M059J (cell line): ENCODE results near the gene GATA6. TPM values are rescaled to one million over a fixed set of nuclear protein-coding genes. Genes with fewer than 3 reads are reported as not detected.

Experiments used
- DNase-seq: peaks from one replicate; pipeline ENCODE4 v3.0.0-alpha.2; 2012; ENCODE audit warnings: low read depth
- total RNA-seq: library from RNA; depleted of rRNA; stranded (reverse); fragments of >200 nt; shearing (Covaris generic); gene quantifications from 2 replicates; pipeline ENCODE4 v1.2.3, GENCODE V29; 2014; rRNA removed

GATA6 gene
- total RNA-seq: 4.1 and 4.6 TPM in 2 replicates

GRCh38 chr18:22169011-22169888 is at the start of gene GATA6:
TSS of gene GATA6 (plus strand) at chr18:22169589. CDS start at chr18:22171145, 1,556 bp downstream.
- DNase-seq: peak; percentile 84

DNA sequence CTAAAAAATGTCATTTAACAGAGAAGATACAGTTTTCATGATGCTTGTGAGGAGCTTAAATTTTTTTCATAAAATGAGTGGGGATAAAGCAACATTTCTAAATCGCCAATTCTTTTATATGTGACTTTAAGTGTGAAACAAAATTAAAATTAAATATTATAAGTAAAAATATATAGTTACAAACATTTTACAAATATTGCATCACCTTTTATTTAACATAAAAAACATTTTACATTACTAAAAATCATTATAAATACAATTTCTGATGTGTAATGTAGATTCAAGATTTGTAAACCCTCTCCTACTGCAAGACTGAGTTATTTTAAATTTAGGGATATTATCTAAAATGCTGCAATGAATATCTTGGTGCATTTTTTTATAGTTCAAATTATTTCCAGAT is 44.4 kb upstream of the GATA6 start:
- DNase-seq: no peak

DNA sequence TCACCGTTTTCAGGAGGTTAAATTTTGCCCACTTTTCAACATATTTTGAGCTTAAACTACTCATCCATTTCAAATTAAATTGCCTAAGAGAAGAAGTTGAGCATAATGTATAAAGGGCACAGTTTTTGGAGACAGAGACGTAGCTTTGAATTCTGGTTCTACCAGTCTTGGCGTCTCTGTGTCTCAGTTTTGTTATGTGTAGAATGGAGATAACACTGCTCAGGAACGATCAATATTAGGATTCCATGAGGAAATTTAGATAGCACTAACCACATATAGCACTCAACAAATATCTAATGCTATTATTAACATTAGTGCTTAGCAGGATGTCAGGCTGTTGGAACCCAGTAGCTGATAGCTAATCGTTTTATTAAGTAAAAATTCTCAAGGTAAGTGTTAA is 40.4 kb upstream of the GATA6 start:
- no peak for DNase-seq

DNA sequence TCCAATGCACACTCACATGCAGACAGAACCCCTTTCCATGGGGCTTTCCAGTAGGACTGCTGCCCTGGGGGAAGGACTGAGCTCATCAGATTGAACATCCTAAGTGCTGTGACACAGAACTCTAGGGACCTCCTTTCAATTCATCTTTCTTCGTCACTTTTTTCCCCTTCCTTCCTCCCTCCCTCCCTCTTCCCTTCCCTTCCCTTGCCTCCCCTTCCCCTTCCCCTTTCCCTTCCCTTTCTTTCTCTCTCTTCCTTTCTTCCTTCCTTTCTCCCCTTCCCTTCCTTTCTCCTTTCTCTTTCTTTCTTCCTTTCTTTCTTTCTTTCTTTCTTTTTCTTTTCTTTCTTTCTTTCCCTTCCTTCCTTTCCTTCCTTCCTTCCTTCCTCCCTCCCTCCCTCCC is 39.6 kb upstream of the GATA6 start:
- no peak for DNase-seq

DNA sequence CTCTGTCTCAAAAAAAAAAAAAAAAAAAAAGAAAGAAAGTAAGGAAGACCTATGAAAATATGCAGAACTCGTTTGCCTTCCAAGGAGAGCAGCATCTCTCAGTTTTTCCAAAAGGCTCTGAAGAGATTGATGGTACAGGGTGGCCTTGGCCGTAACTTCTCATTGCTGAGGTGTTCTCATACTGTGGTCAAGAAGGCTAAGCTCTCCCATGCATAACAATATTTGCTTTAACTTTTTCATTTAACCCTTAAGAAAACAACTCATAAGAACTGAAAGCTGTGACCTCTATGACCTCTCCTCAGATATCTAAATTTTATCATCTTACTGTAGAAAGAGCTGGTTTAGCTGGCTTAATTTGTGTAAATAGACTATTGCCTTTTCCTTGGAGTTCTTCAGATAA is 37.1 kb upstream of the GATA6 start:
- DNase-seq: no peak

GRCh38 chr18:22132763-22133162 is 36.6 kb upstream of the GATA6 start:
- peak; percentile 18 for DNase-seq

GRCh38 chr18:22136395-22136794 is 33.0 kb upstream of the GATA6 start:
- peak; percentile 54 for DNase-seq

GRCh38 chr18:22141211-22141610 is 28.2 kb upstream of the GATA6 start:
- DNase-seq: no peak

GRCh38 chr18:22143347-22144340 is 25.7 kb upstream of the GATA6 start:
- DNase-seq: no peak

DNA sequence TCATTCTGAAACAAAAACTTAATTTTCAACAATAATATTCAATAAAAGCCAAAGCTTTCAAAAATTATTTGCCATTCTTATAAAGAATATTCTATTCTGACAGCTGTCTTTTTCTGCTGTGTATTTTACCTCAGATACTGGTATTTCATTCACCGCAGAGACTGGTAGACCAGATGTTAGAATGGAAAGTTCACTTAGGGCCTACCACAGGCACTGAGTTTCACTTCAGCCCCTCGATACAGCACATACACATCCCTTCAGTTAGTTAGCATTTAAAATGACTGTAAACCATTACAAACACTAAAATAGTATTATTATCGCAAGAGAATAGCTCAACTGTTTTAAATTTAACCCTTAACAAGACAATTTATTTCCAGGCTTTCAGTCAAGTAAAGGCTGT is 24.2 kb upstream of the GATA6 start:
- no peak for DNase-seq

- no peak for DNase-seq
Measured at GRCh38 chr18:22149710-22150109, 19.7 kb upstream of the GATA6 start.

- DNase-seq: no peak
Measured at GRCh38 chr18:22152093-22152492, 17.3 kb upstream of the GATA6 start.

- DNase-seq: no peak
Measured at GRCh38 chr18:22153428-22153827, 16.0 kb upstream of the GATA6 start.

DNA sequence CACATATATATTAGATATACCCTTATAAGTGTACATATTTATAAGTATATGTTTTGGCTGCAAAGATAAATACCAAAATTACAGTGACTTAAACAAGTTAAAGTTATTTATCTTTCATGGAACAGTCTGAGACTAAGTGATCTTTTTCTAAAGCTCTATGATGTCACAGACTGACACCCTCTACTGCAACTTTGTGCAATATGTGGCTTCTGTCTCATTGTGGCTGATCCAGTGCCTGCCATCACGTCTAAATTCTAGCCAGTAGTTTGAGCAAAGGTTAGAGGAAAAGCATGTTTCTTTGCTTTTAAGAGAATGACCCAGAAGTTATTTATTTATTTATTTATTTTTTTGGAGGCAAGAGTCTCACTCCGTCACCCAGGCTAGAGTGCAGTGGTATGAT is 13.8 kb upstream of the GATA6 start:
- DNase-seq: no peak

GRCh38 chr18:22159014-22159413 is 10.4 kb upstream of the GATA6 start:
- DNase-seq: no peak

- DNase-seq: no peak
Measured at GRCh38 chr18:22161090-22161489, 8.3 kb upstream of the GATA6 start.

GRCh38 chr18:22163416-22164161 is 5.8 kb upstream of the GATA6 start:
- no peak for DNase-seq

GRCh38 chr18:22164337-22165048 is 4.9 kb upstream of the GATA6 start:
- DNase-seq: no peak

DNA sequence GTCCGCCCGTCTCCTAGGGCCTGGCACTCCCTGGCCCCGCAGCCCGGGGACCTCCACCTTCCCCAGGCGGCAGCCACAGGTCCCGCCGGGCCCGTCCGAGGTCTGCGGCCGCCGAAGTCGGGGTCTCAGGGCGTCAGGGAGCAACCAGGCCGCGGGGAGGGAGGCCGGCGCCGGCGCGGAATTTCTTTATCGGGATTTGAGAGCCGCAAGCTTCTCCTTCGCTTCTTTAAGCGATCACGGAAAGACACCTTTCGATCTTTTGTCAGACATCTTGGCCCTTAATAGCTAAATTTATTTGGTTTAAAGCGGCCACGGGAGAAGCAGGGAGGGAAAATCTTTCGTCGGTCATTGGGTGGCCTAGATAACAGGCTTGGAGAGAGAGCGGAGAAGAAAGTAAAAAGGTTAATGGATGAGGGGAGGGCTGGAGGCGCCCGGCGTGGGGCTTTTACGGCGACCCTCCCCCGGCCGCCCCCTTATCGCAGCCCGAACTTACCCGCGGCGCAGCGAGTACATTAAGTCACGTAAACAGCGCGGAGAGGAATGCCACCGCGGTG is 4.3 kb upstream of the GATA6 start:
- no peak for DNase-seq

DNA sequence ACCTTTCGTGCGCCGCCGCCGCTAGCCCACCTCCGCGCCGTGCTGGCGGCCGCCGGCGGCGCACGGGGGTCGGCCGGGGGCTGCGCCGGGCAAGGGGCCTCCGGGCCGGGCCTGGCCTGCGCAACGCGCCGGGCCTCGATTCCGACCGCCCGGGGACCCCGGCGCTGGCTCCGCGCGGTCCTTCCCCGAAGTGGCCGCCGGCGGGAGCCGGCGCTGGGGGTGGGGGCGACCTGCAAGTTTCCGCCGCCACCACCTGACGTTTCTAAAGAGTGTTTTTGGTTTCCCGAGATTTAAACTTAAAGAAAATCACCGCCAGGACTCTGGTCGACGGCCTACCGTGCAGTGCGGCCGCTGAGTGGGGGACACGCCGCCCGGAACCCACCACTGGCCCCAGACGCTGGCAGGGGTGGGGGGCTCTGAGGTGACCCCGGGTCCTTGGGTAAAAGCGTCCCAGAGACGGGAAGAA is 3.8 kb upstream of the GATA6 start:
- DNase-seq: no peak
